HG03469 (cell line): Measurements from ENCODE around the gene KLHL6.
"Not testable (repeated sequence)": the region's sequence is repeated elsewhere in the genome, so short reads cannot be mapped to it uniquely, and the experiment has no call there.

Source experiments
- ATAC-seq: cut with Tn5 transposase; IDR thresholded peaks from one replicate; pipeline ENCODE4 v1.9.1; 2021; ENCODE audit warnings: mild to moderate bottlenecking, moderate library complexity, moderate number of reproducible peaks; ENCODE audit not compliant: unreplicated experiment

The KLHL6 gene

GRCh38 chr3:183533412-183534132 is 21.9 kb downstream of the KLHL6 start:
- ATAC-seq, result no peak

- no peak for ATAC-seq
These were observed 22.7 kb downstream of the KLHL6 start for GRCh38 chr3:183532620-183533411.

GRCh38 chr3:183529717-183530116 is 25.8 kb downstream of the KLHL6 start:
- ATAC-seq, result no peak

GRCh38 chr3:183529185-183529584 is 26.3 kb downstream of the KLHL6 start:
- no peak for ATAC-seq

GRCh38 chr3:183528758-183529157 is 26.7 kb downstream of the KLHL6 start:
- ATAC-seq, result not testable (repeated sequence)

- ATAC-seq, result peak; percentile 60
These were observed 27.8 kb downstream of the KLHL6 start for GRCh38 chr3:183527428-183528379.

- ATAC-seq, result no peak
These were observed 28.6 kb downstream of the KLHL6 start for GRCh38 chr3:183526838-183527427.

- no peak for ATAC-seq
These were observed 31.0 kb downstream of the KLHL6 start for GRCh38 chr3:183524476-183524875.

- not testable (repeated sequence) for ATAC-seq
These were observed 34.6 kb downstream of the KLHL6 start for GRCh38 chr3:183520741-183521556.

- ATAC-seq, result not testable (repeated sequence)
These were observed 35.2 kb downstream of the KLHL6 start for GRCh38 chr3:183520295-183520694.

GRCh38 chr3:183519891-183520290 is 35.6 kb downstream of the KLHL6 start:
- ATAC-seq, result no peak

GRCh38 chr3:183518491-183519251 is 36.8 kb downstream of the KLHL6 start:
- no peak for ATAC-seq

GRCh38 chr3:183517607-183518006 is 37.9 kb downstream of the KLHL6 start:
- ATAC-seq, result no peak

GRCh38 chr3:183515968-183516851 is 39.3 kb downstream of the KLHL6 start:
- ATAC-seq, result peak; percentile 42

GRCh38 chr3:183514021-183514420 is 41.5 kb downstream of the KLHL6 start:
- no peak for ATAC-seq

- no peak for ATAC-seq
These were observed 42.3 kb downstream of the KLHL6 start for GRCh38 chr3:183513046-183513706.

GRCh38 chr3:183511286-183512131 is 44.0 kb downstream of the KLHL6 start:
- not testable (repeated sequence) for ATAC-seq
